NCI-H69 (cell line): ENCODE measurements around the gene KLK12.
A peak's percentile ranks its signal among the peaks of the same experiment; 100 is the strongest.

Source experiments
- DNase-seq: peaks from one replicate; lab custom pipeline; 2025; lab: John Stamatoyannopoulos, UW

The KLK12 gene, protein sequence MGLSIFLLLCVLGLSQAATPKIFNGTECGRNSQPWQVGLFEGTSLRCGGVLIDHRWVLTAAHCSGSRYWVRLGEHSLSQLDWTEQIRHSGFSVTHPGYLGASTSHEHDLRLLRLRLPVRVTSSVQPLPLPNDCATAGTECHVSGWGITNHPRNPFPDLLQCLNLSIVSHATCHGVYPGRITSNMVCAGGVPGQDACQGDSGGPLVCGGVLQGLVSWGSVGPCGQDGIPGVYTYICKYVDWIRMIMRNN

DNA sequence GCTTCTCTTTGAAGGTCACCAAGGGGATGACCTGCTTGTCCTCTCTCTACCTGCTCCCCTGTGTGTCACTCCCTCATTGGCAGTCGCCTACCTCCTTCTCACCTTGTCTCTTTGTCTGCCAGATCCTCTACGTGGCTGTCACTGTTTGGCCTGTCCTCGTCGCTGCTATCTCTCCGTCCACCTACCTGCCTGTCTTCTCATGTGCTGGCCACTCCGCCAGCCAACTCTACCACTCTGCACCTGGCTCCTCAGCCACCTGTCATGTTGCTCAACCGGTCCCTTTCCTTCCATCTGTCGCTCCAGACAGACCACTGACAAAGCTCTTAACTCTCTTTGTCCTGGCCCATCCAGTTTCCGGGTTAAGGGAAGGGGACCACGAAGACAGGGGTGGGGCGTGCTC is at the start of gene KLK12:
Gene KLK12 (minus strand): TSS at position 299 of the 400 bp plus-strand sequence. CDS start 381 bp downstream, outside the sequence.
- DNase-seq: peak; percentile 60

DNA sequence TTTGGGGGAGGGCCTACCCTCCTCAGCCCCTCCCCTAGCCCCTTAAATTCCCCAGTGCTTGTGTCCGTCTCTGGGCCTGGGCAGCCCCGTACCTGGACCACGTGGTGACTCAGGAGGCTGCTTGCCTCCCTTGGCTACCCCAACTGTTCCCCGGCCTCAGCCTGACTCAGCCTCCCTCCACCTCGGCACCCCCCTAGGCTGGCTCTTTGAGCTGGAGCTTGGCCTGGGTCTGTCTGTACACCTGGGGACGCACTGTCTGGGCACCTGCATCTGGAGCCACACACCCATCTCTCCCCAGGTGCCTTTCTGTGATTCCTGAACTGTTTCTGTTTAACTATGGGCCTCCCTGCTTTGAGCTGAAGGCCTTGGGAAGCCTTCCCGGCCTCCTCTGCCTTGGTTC is 49.7 kb upstream of the KLK12 start:
- DNase-seq: no peak

DNA sequence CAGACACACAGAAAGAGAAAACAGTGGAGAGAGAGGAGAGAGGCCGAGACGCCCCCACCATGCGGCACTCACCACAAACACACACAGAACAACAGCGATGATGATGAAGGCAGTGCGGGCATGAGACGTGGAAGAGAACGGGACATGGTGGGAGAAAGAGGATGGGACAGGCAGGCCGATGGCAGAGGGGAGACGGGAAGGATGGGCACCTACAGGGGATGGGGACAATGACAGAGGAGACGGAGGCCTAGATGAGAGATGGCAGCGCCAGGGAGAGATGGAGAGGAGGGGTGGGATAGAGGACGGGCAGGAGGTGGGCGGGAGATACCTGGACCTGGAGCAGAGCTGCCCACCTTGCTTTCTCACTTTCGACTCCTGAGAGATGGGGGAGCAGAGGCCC is 49.0 kb upstream of the KLK12 start:
- DNase-seq: no peak

DNA sequence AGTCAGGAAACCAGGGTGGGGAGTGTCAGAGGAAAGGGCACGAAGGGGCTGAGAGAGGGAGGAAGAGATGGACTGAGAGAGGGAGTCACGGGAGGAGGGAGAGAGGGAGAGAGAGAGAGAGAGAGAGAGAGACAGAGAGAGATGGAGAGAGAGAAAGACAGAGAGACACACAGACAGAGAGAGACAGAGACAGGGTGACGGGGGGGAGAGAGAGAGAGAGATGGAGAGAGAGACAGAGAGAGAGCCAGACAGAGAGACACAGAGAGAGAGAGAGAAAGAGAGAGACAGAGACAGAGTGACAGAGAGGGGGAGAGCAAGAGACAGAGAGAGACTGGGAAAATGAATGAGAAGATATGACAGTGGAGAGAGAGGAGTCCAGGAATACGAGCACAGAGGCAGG is 48.4 kb upstream of the KLK12 start:
- no peak for DNase-seq

DNA sequence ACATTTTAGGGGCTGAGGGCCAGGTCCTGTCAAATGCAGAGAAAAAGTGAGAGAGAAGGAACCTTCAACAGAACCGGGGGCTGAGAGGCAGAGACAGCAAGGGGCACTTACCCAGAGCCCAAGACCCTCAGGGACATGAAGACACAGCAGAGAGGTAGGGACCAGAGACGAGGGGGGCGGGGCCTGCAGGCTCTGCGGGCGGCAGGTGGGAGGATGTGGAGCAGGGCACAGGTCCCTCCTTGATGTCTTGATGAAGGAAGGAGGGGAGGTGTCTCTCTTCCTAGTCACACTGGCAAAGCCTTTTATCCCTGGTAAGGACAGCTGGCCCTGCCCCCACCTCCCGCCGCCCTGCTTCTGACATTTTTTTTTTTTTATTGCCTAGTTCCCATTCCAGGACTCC is 47.8 kb upstream of the KLK12 start, which contains the start of gene KLK14:
Gene KLK14 (minus strand): TSS at position 277 of the 400 bp plus-strand sequence. CDS start 273 bp downstream, at position 4.
- DNase-seq: no peak

DNA sequence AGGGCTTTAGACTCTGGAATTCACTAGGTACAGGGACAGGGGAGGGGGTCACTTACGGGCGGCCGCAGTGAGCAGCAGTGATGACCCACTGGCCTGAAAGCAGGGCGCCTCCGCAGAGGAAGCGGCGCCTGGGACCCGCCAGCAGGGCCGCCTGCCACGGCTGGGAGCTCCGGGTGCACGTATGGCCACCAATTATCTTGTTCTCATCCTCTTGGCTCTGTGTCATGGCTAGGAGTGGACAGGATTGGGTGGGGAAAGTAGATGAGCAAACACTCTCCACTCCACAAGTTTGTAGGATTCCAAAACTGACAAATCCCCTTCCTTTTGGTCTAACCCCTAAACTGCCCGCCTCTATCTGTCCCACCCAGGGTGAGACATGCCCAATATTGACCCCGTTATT is 46.7 kb upstream of the KLK12 start:
- no peak for DNase-seq

DNA sequence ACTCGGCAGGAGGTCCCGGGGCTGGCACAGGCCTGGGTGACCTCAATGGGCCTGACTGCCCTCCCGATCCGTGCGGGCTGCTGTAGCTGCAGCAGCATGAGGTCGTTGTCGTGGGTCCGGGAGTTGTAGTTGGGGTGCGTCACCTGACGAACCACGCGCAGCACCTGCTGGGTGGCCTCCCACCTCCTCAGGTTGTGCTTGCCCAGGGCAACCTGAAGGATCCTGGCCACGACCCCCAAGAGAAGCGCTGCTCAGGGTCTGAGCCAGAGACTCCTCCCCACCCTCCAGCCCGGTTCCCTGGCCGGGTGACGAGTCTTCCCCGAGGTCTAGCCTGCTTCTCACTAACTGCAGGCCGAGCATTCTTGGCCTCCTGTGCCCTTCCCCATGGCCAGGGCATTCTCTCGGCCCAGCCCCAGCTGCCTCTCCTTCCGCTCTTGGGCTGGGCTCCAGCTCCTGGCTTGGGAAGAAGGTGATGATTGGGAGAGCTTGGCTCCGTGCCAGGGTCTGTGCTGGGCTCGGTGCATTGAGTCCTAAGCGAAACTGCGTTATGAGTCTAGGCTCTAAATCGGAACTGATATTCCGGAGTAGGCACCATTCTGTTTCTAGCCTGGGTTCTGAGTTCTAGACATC is 44.8 kb upstream of the KLK12 start:
- DNase-seq: no peak

DNA sequence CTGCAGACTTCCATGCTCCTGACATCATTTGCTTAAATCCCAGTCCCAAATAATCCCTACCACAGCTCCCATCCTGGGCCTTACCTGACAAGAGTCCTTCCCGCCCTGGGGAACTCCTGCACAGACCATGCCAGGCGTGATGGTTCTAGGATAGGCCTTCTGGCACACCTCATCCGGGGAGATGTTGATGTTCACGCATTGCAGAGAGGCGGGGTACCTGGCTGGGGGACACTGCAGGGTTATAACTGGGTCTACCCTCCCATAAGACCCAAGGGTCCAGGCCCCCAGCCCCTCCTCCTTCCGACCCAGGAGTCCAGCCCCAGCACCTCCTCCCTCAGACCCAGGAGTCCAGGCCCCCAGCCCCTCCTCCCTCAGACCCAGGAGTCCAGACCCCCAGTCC is 43.9 kb upstream of the KLK12 start:
- DNase-seq: no peak

DNA sequence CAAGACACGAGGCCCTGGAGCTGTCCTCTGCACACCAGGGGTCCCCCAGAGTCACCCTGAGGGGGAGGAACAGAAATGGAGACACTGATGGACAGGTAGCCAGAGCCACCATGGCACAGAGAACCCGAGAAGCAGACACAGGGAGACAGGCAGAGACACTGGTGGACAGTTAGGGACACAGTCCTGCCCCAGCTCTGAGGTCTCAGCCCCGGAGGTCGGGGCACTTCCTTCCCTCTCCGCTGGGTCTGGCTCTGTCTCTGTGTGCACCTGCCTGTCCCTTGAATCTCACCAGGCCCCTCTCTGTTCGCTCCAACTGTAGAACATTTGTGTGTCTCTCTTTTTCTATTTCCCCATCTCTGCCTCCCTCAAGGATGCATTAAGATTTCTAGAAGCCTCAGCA is 43.3 kb upstream of the KLK12 start:
- DNase-seq: no peak

DNA sequence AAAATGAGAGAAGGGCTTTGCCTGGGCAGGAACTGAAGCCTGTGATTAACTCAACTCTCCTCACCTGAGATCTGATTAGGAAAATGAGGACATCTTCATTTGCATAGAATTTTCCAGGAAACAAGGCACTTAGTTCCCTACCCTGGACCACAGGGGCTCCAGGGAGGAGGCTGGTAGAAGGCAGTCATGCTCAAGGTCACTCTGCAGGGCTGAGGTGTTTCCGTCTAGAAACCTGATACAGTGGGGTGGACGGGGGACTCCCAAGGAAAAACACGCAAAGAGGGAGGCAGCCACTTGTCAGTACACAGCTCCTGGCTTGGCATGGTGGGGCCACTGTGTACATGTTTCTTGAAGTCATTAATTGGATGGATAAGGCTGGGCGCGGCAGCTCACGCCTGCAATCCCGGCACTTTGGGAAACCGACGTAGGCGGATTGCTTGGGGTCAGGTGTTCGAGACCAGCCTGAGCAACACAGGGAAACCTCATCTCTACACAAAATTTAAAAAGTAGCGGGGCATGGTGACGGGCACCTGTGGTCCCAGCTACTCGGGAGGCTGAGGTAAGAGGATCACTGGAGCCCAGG is 41.9 kb upstream of the KLK12 start:
- no peak for DNase-seq

DNA sequence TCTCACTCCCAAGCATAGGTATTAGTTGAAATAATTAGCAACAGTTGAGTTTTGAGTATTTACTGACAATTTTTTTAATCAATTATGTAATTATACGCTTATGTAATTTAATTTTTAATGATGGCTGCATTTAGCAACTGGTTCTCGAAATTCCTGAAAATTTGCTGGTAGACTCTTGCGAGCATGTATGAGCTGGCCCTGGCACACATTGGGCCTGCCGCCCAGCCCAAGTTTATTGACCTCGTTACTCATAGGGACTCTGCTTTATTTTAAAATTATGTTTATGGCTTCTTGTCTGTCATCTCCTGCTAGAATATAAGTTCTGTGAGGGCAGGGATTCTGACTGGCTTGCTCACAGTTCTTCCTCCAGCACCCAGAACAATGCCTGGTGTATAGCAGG is 41.2 kb upstream of the KLK12 start:
- DNase-seq: no peak

DNA sequence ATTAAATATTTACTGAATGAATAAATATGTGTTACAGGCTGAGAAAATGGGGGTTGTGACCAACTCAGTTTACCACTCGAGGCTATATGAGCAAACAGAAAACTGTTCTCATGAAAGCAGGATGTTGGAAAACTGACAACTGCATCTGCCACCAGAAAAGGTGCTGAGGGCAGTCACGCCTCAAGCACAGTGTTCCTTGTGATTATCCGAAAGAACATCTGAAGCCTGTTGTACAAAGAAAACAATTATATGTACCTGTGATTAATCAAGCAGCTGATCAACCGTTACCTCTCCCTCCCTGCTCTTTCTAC is 36.2 kb upstream of the KLK12 start:
- DNase-seq: peak; percentile 76

DNA sequence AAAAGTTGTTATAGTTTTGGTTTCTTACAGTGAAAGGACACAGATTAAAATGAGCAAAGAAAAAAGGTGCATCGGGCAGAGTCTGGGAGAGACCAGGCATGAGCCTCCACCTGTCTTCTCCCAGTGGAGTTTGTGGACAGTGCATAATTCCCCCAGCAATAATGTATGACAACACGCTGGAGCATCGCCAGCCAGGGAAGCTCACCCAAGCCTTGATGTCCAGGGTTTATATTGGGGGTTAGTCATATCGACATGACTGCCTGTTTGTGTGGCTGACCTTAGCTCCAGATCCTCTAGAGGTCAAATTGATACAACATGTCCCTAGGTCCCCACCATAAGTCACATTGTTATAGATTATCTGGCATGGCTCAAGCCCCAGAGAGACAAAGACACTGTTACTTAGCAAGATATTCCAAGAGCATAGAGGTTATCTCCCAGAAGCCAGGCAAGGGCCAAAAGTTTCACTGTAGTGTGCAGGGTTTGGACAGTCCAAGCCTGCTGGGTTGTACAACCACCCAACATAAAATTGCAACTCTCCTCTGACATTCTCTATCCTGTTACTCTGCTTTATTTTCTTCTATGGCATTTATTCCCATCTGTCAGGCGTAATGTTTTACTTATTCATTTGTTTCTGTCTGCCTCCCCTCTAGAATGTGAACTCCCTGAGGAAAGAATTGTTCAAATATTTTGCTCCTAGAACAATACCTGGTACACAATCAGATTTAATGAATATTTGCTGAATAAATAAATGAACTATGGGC is 35.7 kb upstream of the KLK12 start:
- DNase-seq: peak; percentile 17

DNA sequence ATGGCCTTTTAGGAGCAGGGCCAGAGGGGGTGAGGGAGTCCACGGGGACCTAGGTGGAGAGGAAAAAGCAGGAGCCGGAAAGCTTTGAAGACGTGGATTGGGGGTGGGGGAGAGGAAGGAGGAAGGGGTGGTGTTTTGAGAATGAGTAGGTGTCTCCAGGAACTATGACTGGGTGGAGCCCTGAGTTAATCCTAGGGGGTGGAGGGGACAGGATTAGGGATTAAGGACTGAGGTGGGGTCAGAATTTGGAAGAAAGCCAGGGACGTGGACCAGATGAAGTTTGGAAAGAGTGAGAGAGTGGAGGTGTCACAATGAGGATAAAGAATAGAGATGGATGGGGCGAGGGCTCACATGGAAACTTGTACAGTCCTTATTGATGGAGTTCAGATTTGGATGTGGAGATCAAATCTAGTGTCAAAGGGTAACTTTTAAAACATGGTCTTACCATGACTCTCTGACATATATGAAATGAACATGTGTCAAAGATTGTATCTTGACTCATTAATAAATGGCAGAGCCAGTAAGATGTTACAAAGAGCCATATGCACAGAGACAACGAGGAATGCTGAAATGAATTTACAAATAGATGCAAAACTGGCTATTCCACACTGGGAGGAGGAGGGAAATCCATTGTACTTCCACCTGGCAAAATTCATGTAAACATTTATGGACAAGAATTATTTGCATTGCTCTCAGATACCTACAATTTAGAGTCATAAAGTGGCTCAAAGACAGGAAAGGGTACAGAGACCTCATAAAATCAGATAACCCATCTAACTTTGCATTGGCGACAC is 31.8 kb upstream of the KLK12 start:
- no peak for DNase-seq

DNA sequence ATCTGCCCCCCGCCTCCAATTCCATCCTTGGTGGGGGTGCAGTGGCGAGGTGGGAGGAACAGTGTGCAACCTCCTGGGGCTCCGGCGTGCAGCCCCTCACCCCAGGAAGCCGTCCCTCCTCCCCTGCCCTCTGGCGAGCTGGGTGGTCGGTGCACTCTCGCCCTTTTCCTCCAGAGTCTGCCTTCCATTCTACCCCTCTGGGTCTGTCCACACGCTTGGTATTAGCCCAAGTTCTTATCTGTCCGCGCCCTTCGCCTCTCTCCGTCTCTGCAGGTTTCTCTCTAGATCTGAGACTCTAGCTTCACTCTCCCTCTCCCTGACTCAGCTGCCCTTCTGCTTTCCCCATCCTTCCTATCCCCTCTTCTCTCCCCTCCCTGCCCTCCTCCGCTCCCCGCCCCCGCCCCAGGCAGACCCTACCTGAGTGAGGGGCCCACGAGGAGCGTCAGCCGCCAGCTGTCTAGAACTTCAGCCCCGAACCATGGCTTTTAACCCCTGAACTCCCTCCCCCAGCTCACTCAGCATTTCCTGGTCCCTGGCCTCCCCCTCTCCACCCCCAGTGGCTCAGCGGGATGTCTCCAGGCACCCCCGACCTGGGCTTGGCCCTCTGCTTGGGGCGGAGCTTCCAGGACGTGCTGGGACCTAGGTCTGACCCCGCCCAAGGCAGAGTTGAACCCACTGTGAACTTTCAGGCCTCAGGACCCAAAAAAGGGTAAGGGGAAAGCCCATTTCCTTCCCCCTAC is 30.6 kb upstream of the KLK12 start:
- no peak for DNase-seq

DNA sequence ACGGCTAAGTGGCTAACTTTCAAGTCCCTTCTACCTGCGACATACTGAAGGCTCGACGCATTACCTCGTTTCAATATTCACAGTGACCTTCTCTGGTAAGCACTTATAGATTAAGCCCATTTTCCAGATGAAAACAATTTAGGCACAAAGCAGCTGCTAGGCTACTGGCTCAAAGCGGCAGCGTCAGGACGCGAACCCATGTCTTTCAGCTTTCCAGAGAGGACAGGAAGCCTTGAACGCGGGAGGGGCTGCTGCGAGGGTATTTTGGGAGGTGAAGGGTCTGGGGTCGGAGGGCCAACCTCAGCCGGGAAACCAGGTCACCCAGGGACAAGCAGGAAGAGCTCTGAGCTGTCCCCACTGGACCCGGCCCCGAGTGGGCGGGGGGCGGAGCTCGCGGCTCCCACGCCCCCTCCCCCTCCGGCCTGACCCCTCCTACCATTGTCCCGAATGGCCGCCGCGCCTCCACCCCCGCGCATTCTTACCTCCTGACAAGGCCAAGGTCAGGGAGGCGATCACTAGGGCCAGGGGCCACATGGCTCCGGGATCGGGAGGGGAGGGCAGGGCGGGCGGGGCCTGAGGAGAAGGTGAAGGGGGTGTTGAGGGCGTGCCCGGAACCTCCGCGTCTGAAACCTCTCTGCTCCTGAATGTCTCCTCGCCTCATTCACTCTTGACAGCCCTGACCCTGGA is 29.9 kb upstream of the KLK12 start, which contains the start of gene KLK13:
Gene KLK13 (minus strand): TSS at position 559 of the 687 bp plus-strand sequence. CDS start 25 bp downstream, at position 534.
- DNase-seq: no peak

DNA sequence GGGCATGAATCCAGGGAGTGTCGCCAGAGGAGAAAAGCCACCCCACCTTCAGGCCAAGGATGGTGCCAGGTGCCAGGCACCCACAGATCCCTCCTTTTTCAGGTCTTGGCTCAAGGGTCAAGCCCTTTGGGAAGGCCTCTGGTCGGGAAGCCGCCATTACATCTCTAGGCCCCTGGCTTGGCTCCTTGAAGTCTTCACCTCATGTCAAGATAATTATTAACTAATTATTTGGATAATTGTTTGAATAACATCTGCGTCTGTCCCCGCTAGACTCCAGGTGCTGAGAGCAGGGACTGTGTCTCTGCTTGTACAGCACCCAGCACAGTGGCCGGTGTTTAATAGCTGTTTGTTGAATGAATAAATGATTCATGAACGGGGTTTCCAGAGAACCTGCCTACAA is 28.9 kb upstream of the KLK12 start:
- no peak for DNase-seq

DNA sequence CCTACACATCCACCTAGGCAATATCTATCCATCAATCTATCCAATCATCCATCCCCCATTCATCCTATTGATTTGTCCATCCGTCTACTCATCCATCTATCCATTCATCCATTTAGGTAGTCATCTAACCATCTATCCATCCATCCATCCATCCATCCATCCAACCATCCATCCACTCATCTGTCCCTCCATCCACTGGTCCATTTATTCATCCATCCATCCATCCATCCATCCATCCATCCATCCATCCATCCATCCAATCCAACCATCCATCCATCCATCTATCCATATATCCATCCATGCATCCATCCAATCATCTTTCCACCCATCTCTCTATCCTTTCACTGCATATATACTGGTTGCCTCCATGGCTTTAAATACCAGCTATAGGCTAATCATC is 26.2 kb upstream of the KLK12 start:
- DNase-seq: no peak

DNA sequence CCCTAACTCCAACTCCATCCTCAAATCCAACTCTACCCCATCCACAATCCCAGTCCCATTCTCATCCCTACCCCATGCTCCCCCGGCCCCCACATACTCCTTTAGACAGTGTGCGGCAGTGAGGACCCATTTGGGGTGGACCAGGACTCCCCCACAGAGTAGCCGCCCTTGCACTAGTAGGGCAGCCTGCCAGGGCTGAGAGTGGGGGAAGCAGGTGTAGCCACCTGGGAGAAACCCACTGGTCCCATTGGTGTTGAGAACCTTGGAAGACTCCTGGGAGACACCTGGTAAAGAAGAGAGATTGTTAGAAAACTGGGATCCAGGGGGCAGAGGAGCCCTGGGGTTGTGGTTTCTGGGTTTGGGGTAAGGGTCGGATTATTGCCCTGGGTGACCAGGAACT is 25.5 kb upstream of the KLK12 start:
- no peak for DNase-seq

DNA sequence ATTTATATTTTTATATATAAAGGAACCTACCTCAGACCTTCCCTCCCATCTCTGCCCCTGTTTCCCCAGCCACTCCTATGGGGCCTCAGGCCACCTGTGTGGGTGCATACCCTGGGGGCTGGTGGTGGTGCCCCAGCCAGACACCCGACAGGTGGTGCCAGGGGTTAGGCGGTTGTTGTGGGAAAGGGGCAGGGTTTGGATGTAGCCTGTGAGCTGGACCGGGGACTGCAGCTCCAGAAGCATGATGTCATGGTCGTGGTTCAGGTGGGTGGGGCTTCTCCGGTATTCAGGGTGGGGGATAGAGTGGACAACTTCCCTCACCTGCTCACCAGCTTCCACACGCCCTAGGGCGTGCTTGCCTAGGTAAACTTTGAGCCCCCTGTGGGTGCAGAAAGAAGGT is 24.9 kb upstream of the KLK12 start:
- DNase-seq: no peak

DNA sequence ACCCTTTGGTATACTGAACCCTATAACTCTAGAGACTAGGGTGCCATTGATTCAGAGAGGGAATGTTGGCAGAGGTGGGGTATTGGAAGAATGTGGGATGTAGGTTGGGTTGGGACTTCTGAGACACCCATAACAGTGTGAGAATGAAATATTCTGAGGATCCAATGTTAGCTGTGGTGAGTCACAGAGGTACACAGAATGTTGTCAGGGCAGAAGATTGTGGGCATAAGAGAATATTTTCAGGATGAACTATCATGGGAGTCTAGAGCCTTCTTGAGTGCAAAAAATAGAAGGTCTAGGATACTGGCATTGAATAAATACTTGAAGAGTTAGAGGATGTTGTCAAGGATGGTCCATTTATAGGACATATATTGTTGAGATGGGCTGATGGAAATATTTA is 21.1 kb upstream of the KLK12 start:
- DNase-seq: no peak
